HEK293 (cell line): Measurements from ENCODE around the gene SMPD3.

Experiments
- ZNF350 ChIP-seq: fragments of 450-650 bp; formaldehyde crosslinking; IDR thresholded peaks from 2 replicates; pipeline ENCODE4 v1.5.0; 2017; ENCODE audit warnings: missing biosample characterization, mild to moderate bottlenecking, missing genetic modification characterization
- TF ChIP-seq, protein P1 (sequence below): fragments of 450-650 bp; formaldehyde crosslinking; IDR thresholded peaks from 2 replicates; pipeline ENCODE4 v1.5.1; 2016; ENCODE audit warnings: missing biosample characterization, missing genetic modification characterization
- TF ChIP-seq, protein P2 (sequence below): fragments of 450-650 bp; formaldehyde crosslinking; IDR thresholded peaks from 2 replicates; pipeline ENCODE4 v1.5.1; 2017; ENCODE audit warnings: missing biosample characterization, missing genetic modification characterization

DNA sequence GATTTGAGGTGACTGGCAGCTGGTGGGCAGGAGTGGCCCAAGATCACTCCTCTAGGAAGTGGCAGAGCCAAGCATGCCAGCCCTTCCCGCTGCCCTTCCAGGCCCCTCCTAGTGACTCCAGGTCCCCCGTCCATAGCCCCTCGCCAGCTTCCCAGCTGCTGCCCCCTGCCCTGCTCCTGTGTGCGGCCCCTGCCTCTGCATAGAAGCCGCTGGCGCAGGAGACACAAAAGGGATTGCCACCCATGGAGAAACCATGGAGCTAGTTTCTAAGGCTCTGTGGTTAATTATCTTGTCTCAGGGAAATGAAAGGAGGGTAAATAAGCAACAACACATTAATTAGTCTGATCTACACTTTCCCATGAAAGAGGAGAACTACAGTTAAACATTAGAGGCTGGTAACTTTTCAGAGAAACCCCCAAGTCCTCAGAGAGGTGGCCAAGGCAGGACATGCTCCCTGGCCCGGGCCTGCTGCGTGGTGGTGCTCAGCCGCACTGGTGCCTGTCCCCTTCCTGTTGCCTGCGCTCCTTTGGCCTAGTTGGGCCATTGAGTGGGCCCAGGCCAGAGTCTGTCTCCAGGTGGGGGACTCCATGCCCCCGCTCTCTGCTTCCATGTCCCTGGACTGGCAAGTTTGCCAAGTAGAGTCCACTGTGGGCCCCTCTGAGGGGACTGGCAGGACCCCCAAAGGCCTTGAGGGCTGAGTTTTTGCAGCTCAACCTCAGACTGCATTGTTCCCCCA is 72.3 kb downstream of the SMPD3 start:
- TF ChIP-seq, protein P1, sequence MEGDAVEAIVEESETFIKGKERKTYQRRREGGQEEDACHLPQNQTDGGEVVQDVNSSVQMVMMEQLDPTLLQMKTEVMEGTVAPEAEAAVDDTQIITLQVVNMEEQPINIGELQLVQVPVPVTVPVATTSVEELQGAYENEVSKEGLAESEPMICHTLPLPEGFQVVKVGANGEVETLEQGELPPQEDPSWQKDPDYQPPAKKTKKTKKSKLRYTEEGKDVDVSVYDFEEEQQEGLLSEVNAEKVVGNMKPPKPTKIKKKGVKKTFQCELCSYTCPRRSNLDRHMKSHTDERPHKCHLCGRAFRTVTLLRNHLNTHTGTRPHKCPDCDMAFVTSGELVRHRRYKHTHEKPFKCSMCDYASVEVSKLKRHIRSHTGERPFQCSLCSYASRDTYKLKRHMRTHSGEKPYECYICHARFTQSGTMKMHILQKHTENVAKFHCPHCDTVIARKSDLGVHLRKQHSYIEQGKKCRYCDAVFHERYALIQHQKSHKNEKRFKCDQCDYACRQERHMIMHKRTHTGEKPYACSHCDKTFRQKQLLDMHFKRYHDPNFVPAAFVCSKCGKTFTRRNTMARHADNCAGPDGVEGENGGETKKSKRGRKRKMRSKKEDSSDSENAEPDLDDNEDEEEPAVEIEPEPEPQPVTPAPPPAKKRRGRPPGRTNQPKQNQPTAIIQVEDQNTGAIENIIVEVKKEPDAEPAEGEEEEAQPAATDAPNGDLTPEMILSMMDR (tag by site-specific recombination): no peak
- TF ChIP-seq, protein P2, sequence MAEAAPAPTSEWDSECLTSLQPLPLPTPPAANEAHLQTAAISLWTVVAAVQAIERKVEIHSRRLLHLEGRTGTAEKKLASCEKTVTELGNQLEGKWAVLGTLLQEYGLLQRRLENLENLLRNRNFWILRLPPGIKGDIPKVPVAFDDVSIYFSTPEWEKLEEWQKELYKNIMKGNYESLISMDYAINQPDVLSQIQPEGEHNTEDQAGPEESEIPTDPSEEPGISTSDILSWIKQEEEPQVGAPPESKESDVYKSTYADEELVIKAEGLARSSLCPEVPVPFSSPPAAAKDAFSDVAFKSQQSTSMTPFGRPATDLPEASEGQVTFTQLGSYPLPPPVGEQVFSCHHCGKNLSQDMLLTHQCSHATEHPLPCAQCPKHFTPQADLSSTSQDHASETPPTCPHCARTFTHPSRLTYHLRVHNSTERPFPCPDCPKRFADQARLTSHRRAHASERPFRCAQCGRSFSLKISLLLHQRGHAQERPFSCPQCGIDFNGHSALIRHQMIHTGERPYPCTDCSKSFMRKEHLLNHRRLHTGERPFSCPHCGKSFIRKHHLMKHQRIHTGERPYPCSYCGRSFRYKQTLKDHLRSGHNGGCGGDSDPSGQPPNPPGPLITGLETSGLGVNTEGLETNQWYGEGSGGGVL: no peak
- no peak for TF ChIP-seq ZNF350 (tag by site-specific recombination)
